GM21515 (cell line): Measurements from ENCODE around the gene FMC1.
A peak's percentile ranks its signal among the peaks of the same experiment; 100 is the strongest.
"Not testable (repeated sequence)": the region's sequence is repeated elsewhere in the genome, so short reads cannot be mapped to it uniquely, and the experiment has no call there.

Experiments used
- ATAC-seq: cut with Tn5 transposase; IDR thresholded peaks from one replicate; pipeline ENCODE4 v1.9.1; 2021; ENCODE audit not compliant: unreplicated experiment

Gene FMC1

DNA sequence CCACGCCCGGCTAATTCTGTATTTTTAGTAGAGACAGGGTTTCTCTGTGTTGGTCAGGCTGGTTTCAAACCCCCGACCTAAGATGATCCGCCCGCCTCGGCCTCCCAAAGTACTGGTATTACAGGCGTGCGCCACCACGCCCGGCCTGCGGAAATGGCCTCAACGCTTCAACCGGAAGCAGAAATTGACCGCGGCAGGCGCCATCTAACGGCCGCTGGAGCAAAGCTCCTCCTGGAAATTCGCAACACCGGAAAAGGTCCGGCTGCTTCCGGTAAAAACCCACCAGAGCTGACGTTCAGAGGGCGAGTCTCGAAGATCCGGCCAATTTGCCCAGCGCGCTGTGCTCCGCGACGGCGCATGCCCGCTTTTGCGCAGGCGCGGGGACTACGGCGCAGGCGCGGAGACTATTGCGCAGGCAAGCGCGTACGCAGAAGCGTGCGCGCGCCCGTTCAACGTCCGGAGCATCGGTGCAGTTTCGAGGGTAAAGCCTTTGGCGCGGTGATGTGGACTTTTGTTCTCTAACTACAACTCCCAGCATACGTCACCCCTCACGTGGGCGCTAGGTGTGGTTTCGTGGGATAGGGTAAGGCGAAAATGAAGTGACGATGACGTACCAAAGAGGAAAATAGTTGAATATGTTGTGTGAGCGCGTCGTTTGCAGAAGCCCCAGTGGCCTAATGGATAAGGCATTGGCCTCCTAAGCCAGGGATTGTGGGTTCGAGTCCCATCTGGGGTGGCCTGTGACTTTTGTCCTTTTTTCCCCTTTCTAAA, 915 bp upstream of the FMC1 start:
- ATAC-seq: peak; percentile 84

DNA sequence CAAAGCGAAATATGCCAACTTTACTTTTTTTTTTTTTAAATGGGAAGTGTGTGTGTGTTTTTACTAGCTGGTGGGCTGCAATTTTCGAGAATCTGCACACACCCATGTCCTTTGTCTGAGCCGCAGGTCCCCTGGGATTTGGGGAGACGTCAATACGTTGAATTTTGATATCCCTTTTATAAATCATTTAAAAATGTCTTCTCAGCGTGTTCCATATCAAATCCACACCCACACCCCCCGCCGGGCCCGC, 404 bp upstream of the FMC1 start:
- no peak for ATAC-seq

DNA sequence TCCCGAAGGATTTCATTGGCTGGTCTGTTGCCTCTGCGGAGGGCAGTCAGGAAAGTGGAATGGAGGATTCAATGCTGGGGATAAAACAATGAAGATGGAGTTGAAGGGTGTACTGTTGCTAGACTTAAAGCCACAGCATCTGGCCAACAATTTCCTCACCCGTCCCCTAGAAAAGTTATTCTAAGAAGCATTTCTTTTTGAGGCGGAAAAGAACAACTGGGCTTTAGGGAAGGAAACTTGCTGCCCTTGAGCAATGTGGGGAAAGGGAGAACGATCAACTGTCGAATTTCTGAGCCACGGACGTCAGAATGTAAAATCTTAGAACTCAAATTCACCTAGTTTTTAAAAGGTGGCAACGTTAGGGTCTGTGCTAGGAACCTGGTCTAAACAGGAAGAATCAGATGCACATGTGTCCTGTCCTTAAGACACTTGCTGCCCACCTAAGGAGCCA, 664 bp downstream of the FMC1 start:
- ATAC-seq: no peak

DNA sequence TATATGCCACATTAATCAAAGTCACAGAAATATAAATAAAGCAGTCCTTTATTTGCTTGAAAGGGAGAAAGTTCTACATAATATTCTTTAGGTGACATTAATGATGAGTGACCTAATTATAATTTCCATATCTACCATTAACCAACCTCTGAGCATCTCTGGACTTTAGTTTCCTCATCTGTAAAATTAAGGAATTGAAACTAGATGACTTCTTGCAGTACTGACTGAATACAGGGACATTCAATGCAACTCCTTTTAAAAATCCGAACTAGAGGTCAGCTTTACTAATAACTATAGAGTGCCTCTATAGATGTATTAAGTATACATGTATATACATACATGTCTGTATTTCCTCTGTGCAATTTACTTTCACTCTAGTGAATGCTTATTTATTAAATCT, 3.9 kb downstream of the FMC1 start:
- no peak for ATAC-seq

DNA sequence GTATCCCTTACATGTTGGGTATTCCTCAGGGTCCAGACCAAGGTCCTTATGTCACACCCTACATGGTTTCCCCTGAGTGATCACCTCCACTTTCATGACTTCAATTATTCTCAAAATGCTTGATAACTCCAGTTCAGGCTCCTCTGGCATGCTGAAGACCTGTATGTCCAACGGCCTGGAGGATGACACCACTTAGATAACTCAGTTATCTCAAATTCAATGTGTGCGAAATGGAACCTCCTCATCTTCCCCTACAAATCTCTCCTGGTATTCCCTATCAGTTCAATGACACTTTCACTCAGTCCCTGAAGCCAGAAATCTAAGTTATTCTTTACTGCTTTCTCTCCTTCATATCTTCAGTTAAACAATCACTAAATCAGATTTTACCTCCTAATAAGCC, 9.9 kb downstream of the FMC1 start:
- no peak for ATAC-seq

DNA sequence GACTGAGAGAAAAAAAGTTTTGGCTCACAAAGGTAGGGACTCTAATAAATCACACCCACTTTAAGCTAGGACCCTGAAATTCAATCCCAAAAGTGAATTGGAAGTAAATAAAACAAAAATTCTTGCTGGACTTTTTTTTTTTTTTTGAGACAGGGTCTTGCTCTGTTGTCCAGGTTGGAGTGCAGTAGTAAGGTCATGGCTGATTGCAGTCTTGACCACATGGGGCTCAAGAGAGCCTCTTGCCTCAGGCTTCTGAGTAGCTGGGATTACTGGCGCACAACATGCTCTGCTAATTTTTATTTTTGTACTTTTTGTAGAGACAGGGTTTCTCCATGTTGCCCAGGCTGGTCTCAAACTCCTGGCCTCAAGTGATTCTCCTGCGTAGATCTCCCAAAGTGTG, 13.6 kb downstream of the FMC1 start:
- no peak for ATAC-seq

DNA sequence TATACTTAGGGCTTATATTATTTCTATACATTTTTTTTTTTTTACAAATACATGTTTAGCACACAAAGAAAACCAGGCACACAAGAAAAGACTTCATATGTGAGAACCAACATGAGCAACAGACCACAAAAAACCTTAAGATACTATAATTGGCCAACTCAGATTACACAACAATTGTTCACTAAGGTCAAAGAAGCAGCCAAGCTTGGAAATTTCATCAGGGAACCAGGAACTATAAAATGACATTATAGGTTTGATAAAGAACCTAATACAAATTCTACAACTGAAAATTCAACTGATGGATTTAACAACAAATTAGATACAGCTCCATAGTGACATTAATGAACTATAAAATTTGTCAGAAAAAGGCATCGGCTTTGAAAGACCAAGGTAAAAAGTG, 14.2 kb downstream of the FMC1 start:
- ATAC-seq: no peak

DNA sequence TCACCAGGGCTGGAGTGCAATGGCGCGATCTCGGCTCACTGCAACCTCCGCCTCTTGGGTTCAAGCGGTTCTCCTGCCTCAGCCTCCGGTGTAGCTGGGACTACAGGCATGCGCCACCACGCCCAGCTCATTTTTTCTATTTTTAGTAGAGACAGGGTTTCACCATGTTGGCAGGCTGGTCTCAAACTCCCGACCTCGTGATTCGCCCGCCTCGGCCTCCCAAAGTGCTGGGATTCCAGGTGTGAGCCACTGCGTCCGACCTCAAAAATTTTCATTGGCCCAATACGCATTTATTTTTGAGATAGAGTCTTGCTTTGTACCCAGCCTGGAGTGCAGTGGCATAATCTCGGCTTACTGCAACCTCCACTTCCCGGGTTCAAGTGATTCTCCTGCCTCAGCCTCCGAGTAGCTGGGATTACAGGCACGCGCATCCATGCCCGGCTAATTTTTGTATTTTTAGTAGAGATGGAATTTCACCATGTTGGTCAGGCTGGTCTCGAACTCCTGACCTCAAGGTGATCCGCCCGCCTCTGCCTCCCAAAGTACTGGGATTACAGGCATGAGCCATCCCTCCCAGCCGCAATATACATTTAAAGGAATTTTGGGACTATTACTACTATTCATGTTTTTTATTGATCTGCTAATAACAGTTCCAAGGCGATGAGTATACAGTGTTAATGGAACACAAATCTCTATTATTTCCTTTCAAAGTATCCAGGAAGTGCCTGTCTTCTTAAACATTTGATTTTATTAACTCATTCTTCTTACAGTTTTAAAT, 16.8 kb downstream of the FMC1 start:
- ATAC-seq: not testable (repeated sequence)

DNA sequence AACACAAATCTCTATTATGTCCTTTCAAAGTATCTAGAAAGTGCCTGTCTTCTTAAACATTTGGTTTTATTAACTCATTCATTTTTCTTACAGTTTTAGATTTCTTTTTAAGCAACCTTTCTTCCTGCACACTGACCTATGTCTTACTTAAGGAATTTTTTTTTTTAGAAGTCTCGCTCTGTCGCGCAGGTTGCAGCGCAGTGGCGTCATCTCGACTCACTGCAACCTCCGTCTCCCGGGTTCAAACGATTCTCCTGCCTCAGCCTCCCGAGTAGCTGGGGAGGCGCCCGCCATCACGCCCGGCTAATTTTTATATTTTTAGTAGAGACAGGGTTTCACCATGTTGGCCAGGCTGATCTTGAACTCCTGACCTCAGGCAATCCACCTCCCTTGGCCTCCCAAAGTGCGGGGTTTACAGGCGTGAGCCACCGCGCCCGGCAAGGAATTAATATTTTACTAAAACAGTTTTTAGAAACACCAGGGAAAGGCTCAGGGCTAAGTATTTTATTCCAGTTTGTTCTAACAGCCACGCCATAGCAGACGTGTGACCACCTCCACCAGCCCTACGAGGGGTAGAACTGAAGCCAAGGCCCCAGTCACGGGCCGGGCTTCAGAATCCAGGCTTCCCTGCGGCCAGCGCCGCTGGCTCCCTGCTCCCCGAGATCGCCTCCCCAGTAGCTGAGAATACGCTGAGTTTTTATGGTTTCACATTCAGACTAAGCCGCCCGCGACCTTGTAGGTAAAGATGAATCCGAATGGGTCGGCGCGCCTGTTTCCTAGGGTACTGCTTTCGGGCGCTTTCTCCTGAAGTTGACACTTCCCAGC, 17.6 kb downstream of the FMC1 start:
- peak; percentile 17 for ATAC-seq

DNA sequence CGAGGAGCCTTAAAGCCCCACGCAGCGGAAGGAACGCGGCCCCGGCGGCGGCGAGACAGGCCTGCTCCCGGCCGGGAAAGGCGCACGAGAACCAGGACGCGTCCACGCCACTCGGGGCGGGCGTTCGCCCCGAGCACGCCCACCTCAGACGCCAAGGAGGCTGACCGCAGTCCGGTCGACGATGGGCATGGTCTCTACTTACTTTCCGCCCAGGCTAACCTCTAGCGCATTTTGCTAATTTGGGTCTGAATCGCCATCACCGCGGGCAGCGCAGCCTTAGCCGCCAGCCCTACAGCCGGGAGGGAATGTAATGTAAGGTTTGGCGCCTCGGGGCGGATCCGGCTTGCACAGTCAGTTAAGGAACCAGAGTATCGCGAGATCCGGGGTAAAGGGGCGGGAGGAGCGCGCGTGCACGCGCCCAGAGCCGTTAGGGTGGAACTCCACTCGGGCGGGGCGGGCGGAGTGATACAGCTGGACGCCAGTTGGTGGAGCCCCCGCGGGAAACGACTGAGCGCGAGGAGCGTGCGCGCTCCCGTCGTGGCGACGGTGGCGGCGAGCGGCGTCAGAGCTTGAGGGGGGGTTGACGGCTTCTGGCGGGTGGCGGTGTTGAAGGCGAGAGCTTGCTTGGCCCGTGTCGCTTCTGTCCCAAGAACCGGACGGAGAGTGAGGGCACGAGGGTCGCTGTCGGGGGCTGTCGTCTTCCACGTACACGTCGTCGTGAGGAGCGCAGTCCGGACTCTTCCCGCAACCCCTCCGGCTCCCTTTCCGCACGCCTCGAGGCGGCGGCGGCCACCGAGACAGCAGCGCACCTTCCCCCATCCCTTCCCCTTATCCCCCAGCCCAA, 18.5 kb downstream of the FMC1 start, which contains the start of gene LUC7L2:
LUC7L2 (plus strand) TSS at position 529 of the 844 bp plus-strand sequence. CDS start 368 bp downstream, outside the sequence.
- peak; percentile 75 for ATAC-seq

DNA sequence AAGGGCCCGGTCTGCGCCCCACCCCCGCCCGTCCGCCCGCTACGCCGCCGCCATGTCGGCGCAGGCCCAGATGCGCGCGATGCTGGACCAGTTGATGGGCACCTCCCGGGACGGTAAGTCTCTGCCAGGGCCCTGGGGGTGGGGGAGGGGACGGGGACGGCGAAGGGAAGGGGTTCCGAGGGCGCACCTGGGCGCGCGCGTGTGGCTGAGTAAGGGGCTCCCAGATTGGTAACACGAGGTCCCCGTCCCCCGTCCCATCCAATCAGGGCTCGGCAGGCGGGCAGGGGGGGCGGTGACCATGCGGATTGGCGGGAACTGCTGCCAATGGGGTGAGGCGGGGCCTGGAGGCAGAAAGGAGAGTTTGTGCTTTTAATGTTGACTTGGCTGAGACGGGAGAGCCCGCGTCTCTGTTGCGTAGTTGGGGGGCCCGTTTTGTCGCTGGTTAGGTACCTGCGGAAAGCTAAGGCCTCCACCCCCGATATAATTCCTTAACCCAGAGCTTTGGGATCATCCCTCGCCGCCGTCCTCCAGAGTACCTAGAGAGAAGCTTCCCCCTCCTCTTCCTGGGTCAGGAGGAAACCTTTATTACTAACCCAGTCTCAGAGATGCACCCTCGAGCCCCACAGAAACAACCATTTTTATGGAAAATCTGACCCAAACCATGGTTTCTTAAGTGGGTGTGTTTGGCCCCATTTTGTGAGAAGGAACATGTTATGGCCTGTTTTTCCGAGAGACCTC, 19.2 kb downstream of the FMC1 start:
- ATAC-seq: peak; percentile 66

DNA sequence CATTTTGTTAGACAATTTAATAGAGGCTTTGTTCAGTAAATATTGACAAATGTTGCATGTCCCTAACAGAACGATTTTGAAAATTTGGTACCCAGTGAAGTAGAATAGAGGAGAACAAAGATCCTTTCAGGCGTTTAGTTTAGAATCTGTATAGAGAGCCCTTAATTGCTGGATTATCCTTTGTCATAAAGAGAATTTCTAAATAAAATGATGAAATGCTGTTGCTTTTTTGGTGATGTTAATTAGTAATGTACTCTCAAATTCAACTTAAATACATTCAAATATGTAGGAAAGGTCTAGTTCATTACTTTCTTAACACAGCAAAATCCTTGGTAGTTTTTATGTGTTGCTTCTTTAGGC, 19.8 kb downstream of the FMC1 start:
- no peak for ATAC-seq

DNA sequence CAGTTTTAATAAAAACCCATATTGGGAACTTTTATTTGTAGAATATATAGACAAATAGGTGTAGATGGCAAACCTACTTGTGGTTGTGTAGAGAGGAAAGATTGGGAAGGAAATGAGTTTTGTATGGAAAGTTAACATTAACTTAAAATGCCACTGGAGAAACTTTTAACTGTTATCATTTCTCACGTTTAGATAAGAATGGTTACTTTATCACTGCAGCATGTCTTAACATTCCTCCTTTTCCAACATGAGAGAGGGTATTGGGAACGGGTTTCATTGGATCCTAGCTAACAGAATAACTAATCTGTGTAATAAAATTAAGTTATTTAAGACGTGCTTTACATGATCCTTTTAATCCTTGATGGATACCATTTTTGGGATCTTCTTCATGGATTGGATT, 20.4 kb downstream of the FMC1 start:
- ATAC-seq: no peak

DNA sequence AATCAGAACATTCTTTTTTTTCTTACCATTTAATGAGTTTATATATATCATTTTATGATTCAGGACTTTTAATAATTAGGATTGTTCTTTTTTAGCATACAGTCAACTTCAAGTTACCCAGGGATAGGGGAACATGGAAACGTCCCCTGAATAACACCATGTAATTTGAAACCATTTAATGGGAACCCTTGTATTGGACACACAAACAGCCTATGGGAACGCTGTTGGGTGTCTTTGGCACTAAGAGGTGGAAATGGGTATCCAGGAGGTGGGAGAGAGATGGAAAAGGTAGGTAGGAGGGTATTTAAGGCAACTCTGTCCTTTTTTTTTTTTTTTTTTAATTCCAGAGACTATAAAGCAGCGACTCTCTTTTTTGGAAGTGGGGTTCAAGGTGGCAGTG, 21.2 kb downstream of the FMC1 start:
- ATAC-seq: no peak

DNA sequence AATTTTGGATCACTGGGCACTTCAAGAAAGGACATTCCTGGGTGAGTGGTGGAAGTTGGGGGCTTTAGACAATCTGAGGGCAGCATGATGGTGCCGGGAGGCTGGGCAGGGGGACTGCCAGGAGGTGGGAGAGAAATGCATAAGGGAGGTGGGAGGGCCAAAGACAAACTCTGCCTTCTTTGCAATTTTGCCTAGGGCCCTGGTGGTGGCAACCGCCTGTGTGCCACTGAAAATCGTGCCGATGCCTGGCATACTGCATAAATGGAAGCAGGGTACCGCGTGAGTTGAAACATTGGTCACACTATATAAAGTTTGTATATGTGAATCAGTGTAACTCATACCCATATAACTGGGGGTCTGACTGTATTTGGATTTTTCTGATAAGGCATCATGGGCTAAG, 21.8 kb downstream of the FMC1 start:
- no peak for ATAC-seq

DNA sequence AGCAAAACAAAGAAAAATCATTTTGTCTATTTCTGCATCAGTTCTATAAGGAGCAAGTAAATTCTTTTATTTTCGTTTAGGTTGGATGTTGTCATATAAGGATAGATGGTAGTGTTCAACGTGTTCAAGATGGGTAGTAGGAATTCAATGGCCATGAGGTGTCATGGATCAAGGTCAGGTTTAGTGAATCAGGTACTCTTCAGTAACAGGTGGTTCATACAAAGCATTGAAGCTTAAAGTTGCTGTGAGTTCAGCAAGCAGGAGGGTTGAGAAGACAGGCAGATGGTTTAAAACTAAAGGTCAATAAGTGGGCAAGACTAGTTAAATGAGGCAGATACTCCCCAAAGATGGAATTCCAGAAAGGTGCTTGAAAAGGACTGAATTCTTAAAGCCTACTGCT, 24.2 kb downstream of the FMC1 start:
- ATAC-seq: no peak

DNA sequence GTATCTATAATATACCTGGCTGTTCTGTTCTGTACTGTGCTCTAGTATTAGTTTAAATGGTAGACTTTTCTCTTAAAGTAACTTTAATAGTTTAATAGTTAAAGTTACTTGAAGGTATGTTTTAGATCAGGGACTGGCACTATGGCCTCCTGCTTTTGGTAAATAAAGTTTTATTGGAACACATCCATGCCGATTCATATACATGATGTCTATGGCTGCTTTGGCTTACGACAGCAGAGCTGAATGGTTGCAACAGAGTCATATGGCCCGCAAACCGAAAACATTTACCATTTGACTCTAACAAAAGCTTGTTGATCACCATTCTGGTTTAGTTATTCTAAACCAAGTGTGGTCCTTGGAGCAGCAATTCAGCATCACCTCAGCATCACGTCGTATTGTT, 25.3 kb downstream of the FMC1 start:
- ATAC-seq: no peak

DNA sequence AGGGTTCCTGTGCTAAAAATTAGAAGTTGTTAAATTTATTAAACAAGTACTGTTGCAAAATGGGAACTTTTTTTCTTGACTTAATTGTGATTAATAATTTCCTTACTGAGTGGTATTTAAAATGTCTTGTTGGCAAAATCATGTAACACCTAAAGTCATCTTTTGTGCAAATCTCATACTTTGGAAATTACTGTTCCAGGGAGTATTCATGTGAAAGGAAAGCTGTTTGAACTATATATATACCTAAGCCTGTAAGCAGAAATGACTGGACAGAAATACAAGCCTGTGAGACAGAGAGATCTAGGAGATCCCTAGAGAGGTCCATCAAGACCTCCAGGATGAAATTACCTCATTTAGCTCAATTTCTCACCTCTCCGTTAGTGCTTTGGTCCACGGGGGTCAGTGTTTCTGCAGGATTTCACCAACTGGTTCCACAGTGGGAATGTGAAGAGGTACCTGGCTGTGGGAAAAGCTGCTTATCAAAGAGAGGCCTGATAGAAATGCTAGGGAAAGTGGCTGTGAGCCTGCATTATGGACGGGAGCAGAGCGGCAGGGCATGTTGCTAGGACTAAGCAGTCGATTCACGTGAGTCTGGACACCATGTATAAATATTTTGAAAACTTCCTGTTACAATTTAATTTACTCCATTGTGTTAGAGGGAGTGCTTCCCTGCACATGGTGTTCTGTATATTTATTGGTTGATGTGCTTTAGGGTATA, 26.5 kb downstream of the FMC1 start:
- no peak for ATAC-seq

DNA sequence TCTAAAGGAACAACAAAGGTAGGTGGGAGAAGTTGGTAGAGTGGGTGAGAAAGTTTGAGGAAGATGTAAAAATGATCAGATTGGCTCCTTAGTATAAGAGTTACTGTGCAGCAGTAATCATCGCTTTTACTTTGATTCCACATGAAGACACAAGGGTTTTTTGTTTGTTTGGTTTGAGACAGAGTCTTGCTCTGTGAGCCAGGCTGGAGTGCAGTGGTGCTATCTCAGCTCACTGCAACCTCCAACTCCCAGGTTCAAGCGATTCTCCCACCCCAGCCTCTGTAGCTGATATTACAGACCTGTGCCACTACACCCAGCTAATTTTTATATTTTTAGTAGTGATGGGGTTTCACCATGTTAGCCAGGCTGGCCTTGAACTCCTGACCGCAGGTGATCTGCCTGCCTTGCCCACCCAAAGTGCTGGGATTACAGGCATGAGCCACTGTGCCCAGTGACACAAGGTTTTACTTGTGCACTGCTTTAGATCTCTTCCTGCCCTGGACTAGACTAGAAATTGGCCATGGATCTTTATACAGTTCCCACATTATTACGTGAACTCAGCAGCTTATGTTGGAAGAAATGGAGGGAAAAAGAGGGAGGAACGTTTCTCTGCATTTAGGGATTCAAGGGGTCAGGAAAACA, 29.3 kb downstream of the FMC1 start:
- ATAC-seq: no peak
